Measurements from ENCODE around the gene RSRP1.
"Not testable (repeated sequence)": the region's sequence is repeated elsewhere in the genome, so short reads cannot be mapped to it uniquely, and the experiment has no call there.

RSRP1 gene

GRCh38 chr1:25247024-25247828 lies at the start of gene RSRP1:
RSRP1 (minus strand) TSS chr1:25247454; CDS start chr1:25246963, 491 bp downstream.
- Histone ChIP-seq H2AFZ (peak within 1 kb of the TSS; percentile 69), H3K4me1 (no peaks in the 10 kb centered on the region), H3K9me3 (ENCODE audit: control insufficient read depth, low read length) (no peaks in the 10 kb centered on the region), H3K36me3 (ENCODE audit: control insufficient read depth, insufficient read depth, low read length) (no peaks in the 10 kb centered on the region), H3K27ac (peak within 1 kb of the TSS; percentile 97), H3K79me2 (no peaks in the 10 kb centered on the region), H3K27me3 (ENCODE audit: control insufficient read depth, insufficient read depth, low read length) (no peaks in the 10 kb centered on the region), H3K4me2 (ENCODE audit: low read length) (peak within 1 kb of the TSS; percentile 96), H3K9ac (peak within 1 kb of the TSS; percentile 70), H3K4me3 (ENCODE audit: low read depth, low read length) (peak within 1 kb of the TSS; percentile 99)
- TF ChIP-seq CTCF (IDR thresholded peaks at IDR 0.05), result peak; percentile 18

- not testable (repeated sequence) for H3K27me3 ChIP-seq (ENCODE audit: control insufficient read depth, insufficient read depth, low read length); H3K4me2 ChIP-seq (ENCODE audit: low read length); H3K36me3 ChIP-seq (ENCODE audit: control insufficient read depth, insufficient read depth, low read length); H3K9me3 ChIP-seq (ENCODE audit: control insufficient read depth, low read length); H3K9ac ChIP-seq; H3K4me3 ChIP-seq (ENCODE audit: low read depth, low read length); H3K79me2 ChIP-seq; H3K27ac ChIP-seq; H3K4me1 ChIP-seq; H2AFZ ChIP-seq
Observed at GRCh38 chr1:25296501-25296900, 49.2 kb upstream of the RSRP1 start.

- H3K9me3 ChIP-seq (ENCODE audit: control insufficient read depth, low read length); H2AFZ ChIP-seq; H3K4me3 ChIP-seq (ENCODE audit: low read depth, low read length); H3K36me3 ChIP-seq (ENCODE audit: control insufficient read depth, insufficient read depth, low read length); H3K79me2 ChIP-seq; H3K27me3 ChIP-seq (ENCODE audit: control insufficient read depth, insufficient read depth, low read length); H3K4me1 ChIP-seq; H3K27ac ChIP-seq; H3K4me2 ChIP-seq (ENCODE audit: low read length); H3K9ac ChIP-seq: not testable (repeated sequence)
Observed at GRCh38 chr1:25294889-25295826, 47.9 kb upstream of the RSRP1 start.

- H3K36me3 ChIP-seq (ENCODE audit: control insufficient read depth, insufficient read depth, low read length); H3K9ac ChIP-seq; H3K9me3 ChIP-seq (ENCODE audit: control insufficient read depth, low read length); H3K27me3 ChIP-seq (ENCODE audit: control insufficient read depth, insufficient read depth, low read length); H3K4me1 ChIP-seq; H3K4me2 ChIP-seq (ENCODE audit: low read length); H2AFZ ChIP-seq; H3K4me3 ChIP-seq (ENCODE audit: low read depth, low read length); H3K79me2 ChIP-seq; H3K27ac ChIP-seq: not testable (repeated sequence)
Observed at GRCh38 chr1:25293426-25293825, 46.2 kb upstream of the RSRP1 start.

- H3K36me3 ChIP-seq (ENCODE audit: control insufficient read depth, insufficient read depth, low read length); H3K9ac ChIP-seq; H3K4me3 ChIP-seq (ENCODE audit: low read depth, low read length); H3K4me2 ChIP-seq (ENCODE audit: low read length); H3K79me2 ChIP-seq; H3K27ac ChIP-seq; H3K4me1 ChIP-seq; H3K27me3 ChIP-seq (ENCODE audit: control insufficient read depth, insufficient read depth, low read length); H3K9me3 ChIP-seq (ENCODE audit: control insufficient read depth, low read length); H2AFZ ChIP-seq: not testable (repeated sequence)
Observed at GRCh38 chr1:25290043-25290442, 42.8 kb upstream of the RSRP1 start.

- not testable (repeated sequence) for H3K4me2 ChIP-seq (ENCODE audit: low read length); H3K9ac ChIP-seq; H2AFZ ChIP-seq; H3K27ac ChIP-seq; H3K79me2 ChIP-seq; H3K4me3 ChIP-seq (ENCODE audit: low read depth, low read length); H3K4me1 ChIP-seq; H3K27me3 ChIP-seq (ENCODE audit: control insufficient read depth, insufficient read depth, low read length); H3K36me3 ChIP-seq (ENCODE audit: control insufficient read depth, insufficient read depth, low read length); H3K9me3 ChIP-seq (ENCODE audit: control insufficient read depth, low read length)
Observed at GRCh38 chr1:25288573-25289101, 41.4 kb upstream of the RSRP1 start.

- not testable (repeated sequence) for H3K9me3 ChIP-seq (ENCODE audit: control insufficient read depth, low read length); H3K4me2 ChIP-seq (ENCODE audit: low read length); H3K9ac ChIP-seq; H3K36me3 ChIP-seq (ENCODE audit: control insufficient read depth, insufficient read depth, low read length); H3K4me3 ChIP-seq (ENCODE audit: low read depth, low read length); H3K27me3 ChIP-seq (ENCODE audit: control insufficient read depth, insufficient read depth, low read length); H3K79me2 ChIP-seq; H2AFZ ChIP-seq; H3K27ac ChIP-seq; H3K4me1 ChIP-seq
Observed at GRCh38 chr1:25287164-25287563, 39.9 kb upstream of the RSRP1 start.

GRCh38 chr1:25285862-25286261 lies 38.6 kb upstream of the RSRP1 start:
- not testable (repeated sequence) for H3K9me3 ChIP-seq (ENCODE audit: control insufficient read depth, low read length); H3K27ac ChIP-seq; H3K79me2 ChIP-seq; H3K27me3 ChIP-seq (ENCODE audit: control insufficient read depth, insufficient read depth, low read length); H3K9ac ChIP-seq; H3K36me3 ChIP-seq (ENCODE audit: control insufficient read depth, insufficient read depth, low read length); H3K4me2 ChIP-seq (ENCODE audit: low read length); H2AFZ ChIP-seq; H3K4me1 ChIP-seq; H3K4me3 ChIP-seq (ENCODE audit: low read depth, low read length)

GRCh38 chr1:25279693-25280111 lies 32.4 kb upstream of the RSRP1 start:
- H3K27me3 ChIP-seq (ENCODE audit: control insufficient read depth, insufficient read depth, low read length); H3K4me1 ChIP-seq; H3K36me3 ChIP-seq (ENCODE audit: control insufficient read depth, insufficient read depth, low read length); H2AFZ ChIP-seq; H3K27ac ChIP-seq; H3K9me3 ChIP-seq (ENCODE audit: control insufficient read depth, low read length); H3K4me3 ChIP-seq (ENCODE audit: low read depth, low read length); H3K79me2 ChIP-seq; H3K4me2 ChIP-seq (ENCODE audit: low read length); H3K9ac ChIP-seq: not testable (repeated sequence)

- not testable (repeated sequence) for H3K27ac ChIP-seq; H2AFZ ChIP-seq; H3K4me2 ChIP-seq (ENCODE audit: low read length); H3K9ac ChIP-seq; H3K4me1 ChIP-seq; H3K79me2 ChIP-seq; H3K36me3 ChIP-seq (ENCODE audit: control insufficient read depth, insufficient read depth, low read length); H3K27me3 ChIP-seq (ENCODE audit: control insufficient read depth, insufficient read depth, low read length); H3K4me3 ChIP-seq (ENCODE audit: low read depth, low read length); H3K9me3 ChIP-seq (ENCODE audit: control insufficient read depth, low read length)
Observed at GRCh38 chr1:25278790-25279189, 31.5 kb upstream of the RSRP1 start.

All from parathyroid adenoma (tissue), 2 donors.